Measurements from ENCODE around the gene MTHFSD.

Gene MTHFSD

GRCh38 chr16:86549076-86549892, 5.8 kb downstream of the MTHFSD start:
- no peak for DNase-seq

- DNase-seq, result no peak
Measured at GRCh38 chr16:86547286-86547685, 7.7 kb downstream of the MTHFSD start.

DNA sequence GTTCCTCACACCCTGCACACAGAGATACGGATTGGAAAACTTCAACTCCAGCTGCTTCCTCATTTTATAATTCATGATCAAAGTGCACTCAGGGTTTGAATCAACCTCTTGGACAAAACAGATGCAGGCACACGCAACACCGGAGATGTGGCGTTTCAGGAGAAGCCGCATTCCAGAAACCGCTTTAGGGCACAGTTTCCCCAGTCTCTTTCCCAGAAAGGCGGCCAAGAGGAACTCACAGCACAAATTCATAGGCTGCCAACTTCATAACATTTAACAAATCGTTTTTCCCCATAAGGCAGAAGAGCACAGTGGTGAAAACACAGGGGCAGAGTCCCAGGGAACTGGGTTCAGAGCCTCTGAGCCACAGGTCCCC, 8.4 kb downstream of the MTHFSD start:
- DNase-seq, result no peak

DNA sequence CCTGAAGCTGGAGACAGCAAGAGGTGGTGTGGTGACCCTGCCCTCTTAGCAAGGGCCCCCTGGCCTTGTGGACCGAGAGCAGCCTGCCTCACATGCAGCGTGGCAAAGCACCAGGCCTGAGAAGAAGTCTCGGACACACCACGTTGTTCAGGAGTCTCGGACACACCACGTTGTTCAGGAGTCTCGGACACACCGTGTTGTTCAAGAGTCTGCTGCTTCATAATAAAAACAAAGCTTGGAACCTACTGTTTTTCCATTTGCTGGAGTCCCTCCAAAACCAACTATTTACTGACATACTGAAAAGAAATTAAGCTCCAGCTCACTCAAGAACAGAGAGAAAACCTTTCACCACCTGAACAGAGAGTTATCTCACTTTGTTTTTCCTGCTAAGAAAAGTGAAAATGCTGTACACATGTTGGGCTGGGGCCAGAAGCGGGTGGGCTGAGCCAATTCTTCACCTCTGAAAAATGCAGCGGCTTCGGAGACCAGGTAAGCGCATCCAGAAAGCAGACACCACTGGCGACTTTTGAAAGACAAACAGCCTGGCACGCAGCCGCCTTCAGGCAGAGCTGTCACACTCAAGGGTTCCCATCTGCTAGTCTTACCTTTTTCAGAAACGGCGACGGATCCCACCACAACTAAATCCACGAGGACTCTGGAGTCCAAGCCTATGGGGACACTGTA, 8.9 kb downstream of the MTHFSD start:
- DNase-seq, result no peak

GRCh38 chr16:86545481-86545880, 9.6 kb downstream of the MTHFSD start:
- no peak for DNase-seq

DNA sequence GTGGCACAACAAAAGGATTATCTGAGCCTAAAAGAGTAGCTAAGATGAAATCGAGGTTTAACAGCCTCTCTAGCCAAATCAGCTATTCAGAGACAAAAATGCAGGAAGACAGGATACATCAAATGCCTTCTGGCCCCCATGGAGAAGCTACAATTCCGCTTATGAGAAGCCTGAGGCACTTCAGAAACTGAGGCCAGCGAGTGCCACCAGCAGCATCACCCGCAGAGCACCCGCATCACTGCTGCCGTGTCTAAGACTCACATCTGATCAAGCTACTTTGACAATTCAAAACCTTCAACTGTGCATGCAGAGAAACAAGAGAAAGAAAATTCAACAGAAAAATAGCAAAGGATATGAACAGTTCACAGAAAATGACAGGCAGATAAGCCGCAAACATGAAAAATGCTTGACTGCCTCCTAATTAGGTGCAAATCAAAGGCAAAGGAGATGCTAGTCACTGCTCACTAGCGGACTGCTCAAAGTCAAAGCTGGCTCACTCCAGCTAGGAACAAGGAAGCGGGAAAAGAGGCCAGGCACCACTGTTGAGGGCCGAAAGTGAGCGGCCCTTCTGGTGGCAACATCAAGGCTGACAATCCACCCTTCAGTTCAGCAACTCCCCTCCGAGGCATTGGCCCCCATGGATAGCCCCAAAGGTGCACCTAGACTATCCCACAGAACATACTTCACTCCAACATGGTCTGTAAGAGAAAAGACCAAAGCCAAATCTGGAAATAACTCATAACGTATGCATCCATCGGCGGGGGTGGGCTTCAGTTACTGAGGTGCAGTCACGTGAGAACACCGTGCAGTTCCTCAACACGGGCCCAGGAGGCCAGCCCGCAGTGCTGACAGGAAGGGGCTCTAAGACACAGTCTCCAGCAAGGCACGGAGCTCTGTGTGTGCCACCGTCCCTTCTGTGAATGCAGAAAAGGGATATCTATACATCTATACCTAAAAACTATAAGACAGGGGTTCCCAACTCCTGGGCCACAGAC, 12.0 kb downstream of the MTHFSD start:
- DNase-seq, result no peak

- DNase-seq, result no peak
Measured at GRCh38 chr16:86541560-86541959, 13.5 kb downstream of the MTHFSD start.

DNA sequence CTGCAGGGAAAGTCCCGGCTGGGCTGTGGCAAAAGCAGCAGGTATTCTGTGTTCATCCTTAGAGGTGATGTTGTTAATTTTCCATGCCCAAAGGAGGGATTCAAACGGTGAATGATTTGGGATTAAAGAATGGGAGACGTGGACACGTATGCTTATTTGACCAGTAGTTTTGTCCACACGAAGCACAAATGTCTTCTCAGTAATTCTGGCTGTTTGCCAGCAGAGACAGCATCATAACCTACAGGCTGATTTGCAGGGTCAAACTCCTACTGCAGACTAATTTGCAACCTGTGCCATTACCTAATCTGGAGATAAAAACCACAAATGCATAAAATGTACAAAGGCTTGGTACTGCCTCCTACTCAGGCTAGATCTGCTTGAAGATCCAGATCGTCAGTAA, 14.1 kb downstream of the MTHFSD start:
- no peak for DNase-seq

DNA sequence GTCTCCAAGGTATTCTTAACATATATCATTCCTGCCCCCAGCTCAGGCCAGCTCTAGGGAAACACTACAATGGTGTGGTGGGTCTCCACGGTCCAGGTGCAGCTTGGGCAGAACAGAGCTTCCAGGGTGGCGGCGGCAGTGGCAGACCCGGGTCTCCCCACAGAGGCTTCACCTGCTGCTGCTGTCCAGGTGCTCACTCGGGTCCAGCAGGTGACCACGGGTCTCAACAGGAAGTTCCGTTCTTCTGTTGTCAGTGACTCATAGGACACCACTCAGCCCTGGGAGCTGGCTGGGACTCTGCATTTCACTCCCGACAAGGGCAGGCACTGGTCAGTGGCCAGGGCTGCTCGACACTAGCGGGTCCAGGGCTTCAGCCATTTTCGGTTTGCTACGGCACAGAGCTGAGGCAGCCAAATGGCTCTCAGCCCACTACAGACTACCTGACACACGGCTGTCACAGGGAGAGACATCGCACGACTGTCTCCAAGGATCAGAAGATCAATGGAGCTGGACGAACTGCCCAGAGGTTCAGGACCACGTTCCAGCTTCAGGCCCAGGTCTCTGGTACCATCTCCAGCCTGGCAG, 16.7 kb downstream of the MTHFSD start:
- DNase-seq, result no peak

DNA sequence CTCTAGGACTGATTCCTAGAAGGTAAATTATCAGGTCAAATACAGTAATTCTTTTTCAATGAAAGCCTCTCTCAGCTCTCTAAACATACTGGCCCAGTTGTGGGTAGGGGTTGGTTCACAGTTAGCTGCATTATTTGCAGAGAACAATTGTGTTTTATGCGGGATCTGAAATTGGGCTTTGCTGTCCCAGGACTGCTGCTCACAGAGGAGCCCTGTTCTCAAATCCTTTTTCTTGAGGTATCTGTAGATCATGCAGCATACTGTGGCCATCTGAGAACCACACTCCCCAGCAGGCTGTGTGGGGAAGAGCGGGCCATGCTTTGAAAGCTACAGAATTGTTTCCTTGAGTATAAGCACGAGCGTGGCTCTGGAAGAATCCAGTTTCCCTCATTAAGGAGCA, 17.5 kb downstream of the MTHFSD start:
- DNase-seq, result no peak

DNA sequence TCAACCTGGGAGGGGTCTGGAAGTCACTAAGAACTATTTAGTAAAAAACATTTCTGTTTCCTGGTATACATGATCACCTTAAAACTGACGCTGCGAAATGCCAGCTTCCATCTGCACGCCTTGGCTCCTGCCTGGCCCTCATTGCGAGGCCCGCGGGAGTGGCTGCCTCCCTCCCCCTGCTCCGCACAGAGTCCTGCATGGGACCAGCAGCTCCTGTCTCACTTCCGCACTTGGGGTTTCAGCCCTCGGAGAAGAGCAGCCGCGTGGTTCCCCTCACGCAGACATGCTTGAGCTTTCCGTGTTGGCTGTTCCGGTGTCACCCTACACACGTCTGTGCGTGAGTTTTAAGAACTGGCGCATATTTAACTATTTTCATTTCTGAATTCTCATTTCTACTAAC, 18.4 kb downstream of the MTHFSD start:
- DNase-seq, result no peak

GRCh38 chr16:86534779-86535615, 20.0 kb downstream of the MTHFSD start:
- DNase-seq, result no peak

DNA sequence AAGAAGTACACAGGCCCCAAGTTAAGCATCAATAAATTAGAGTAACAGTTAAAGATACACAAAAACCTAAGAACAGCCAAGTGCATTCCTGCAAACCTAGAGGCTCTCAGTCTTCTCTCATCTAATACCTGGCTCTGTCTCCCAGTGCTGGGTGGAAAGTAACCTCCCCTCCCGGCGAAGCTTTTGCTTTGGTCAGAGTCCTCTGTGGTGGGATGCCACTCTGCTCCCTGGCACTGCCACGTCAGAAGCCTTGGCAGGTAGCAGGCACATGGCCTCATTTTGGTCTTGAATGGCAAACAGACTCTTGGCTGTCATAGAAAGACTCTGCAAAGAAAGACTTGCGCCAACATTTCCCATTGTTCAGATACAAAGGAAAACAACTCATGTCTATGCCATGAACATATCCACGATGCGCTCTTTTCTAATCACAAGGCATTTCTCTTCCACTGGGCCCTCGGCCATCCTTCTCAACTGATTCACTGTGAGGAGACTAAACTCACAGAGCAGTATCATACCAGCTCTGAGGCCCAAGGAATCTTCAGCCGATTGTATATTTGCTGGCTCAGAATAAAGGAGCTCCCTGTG, 21.2 kb downstream of the MTHFSD start:
- DNase-seq, result no peak

DNA sequence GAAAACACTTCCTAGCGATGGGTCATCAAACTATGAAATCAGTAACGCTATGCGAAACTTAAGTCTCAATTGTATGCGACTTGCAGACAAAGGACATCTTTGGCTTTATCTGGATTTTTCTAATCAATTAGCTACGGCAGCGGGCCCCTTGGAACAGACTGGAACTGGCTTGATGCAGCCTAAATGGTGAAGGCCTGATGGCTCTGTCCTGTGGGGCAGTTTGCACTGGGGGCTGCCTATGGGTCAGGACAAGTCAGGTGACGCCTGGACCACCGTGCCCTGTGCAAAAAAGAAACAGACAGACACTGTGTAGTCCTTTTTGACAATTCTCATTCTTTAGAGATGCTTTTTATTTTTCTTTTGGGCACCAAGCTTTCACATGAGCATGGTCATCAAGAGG, 22.0 kb downstream of the MTHFSD start:
- no peak for DNase-seq

- DNase-seq, result no peak
Measured at GRCh38 chr16:86532526-86532815, 22.6 kb downstream of the MTHFSD start.

GRCh38 chr16:86531641-86532525, 23.2 kb downstream of the MTHFSD start:
- DNase-seq, result no peak

DNA sequence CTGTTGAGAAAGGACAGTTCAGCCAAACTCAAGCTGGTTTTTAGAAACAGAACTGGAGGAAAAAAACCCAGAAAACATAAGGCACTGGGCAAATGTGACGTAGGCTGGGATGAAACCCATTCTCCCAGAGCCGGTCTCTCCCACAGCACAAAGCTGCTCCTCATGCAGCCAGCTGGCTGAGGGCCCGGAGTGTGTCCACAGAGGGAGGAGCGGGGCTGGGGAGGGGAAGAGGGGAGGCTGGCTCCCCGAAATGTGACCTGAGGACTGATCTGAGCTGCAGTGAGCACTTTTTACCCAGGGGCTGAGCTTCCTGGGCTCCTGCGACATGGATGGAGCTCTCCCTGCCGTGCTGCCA, 23.9 kb downstream of the MTHFSD start:
- no peak for DNase-seq

DNA sequence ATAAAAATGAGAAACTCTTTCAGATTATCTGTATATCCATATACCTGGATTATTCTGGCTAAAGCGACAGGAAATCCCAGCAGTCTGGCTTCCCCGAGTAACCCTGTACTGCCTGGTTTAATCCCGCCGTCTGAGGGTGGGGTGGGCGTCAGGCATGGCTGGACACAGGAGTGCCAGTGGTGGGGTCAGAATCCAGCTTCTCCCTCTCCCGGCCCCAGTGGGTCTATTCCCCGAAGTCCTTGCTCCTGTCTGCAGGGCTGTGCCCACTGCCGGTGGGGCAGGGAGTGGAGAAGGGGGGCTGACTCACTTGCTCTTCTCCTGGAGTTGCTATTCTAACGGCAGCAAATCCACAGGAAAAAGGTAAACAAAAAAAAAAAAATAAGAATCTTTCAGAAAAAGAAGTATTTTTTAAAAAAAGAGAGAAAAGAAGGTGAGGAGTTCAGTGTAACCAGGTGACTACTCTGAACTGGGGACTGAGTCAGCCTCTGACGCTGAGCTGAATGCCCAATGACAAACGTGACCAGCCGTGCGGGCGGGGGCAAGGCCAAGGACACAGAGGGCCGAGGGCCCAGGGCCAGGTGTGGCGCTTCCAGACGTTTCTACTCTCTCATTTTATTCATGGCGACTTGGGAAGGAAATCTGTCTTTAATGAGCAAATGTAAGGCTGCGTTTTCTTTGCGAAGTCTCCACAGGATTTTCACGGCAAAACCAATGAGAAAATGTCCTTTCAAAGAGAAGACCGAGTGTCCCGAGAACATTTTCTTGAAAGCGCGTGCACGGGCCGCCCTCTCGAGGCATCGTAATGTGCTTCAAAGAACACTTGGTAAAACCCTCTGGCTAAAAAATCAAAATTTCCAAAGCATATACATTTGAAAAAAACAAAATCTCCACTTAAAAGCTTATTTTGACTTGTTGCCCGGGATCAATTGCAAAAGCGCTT, 24.5 kb downstream of the MTHFSD start:
- no peak for DNase-seq

GRCh38 chr16:86529160-86529559, 25.9 kb downstream of the MTHFSD start:
- DNase-seq, result peak; percentile 72
